Activated T-helper 1 cell treated with anti-CD3 and anti-CD28 coated beads, Interleukin-12 subunit alpha, Interleukin-12 subunit beta, Interleukin-2, Interleukin-4 antibody, amounts not matched to agents 30 ng/mL and 10 ng/mL and 1 ng/mL, durations not matched to agents 14 hours and 24 hours and 36 hours (primary cell): Measurements from ENCODE around the gene CUL4B. TPM values are rescaled to one million over a fixed set of nuclear protein-coding genes. Genes with fewer than 3 reads are reported as not detected.
"Not testable (repeated sequence)": the region's sequence is repeated elsewhere in the genome, so short reads cannot be mapped to it uniquely, and the experiment has no call there.

Experiments used
- DNase-seq: peaks from one replicate; pipeline ENCODE4 v3.0.0; 2021; ENCODE audit warnings: low spot score
- H3K27ac Mint-ChIP-seq: one replicate; pipeline ENCODE4 v1.8.0; 2021; ENCODE audit warnings: mild to moderate bottlenecking, mixed read lengths
- H3K27me3 Mint-ChIP-seq: one replicate; pipeline ENCODE4 v1.8.0; 2022; ENCODE audit warnings: mild to moderate bottlenecking, moderate library complexity, mixed read lengths; ENCODE audit not compliant: insufficient read depth
- H3K36me3 Mint-ChIP-seq: one replicate; pipeline ENCODE4 v1.8.0; 2021; ENCODE audit warnings: low read depth, mixed read lengths
- H3K4me1 Mint-ChIP-seq: one replicate; pipeline ENCODE4 v1.8.0; 2021; ENCODE audit warnings: low read depth, mixed read lengths
- H3K4me3 Mint-ChIP-seq: one replicate; pipeline ENCODE4 v1.8.0; 2021; ENCODE audit warnings: mild to moderate bottlenecking, moderate library complexity, mixed read lengths
- H3K9me3 Mint-ChIP-seq: one replicate; pipeline ENCODE4 v1.8.0; 2021; ENCODE audit warnings: mixed read lengths
- intact Hi-C: fragments of 100-400 bp; cut with micrococcal nuclease; formaldehyde crosslinking; loops from one replicate; pipeline ENCODE4 v1.15.1; 2024
- total RNA-seq: library from RNA; stranded (reverse); gene quantifications from 2 replicates; pipeline ENCODE4 v1.2.3, GENCODE V29; 2022

The CUL4B gene
- total RNA-seq: 25.2 and 26.5 TPM in 2 replicates

- Mint-ChIP-seq H3K36me3 (peaks cover 5% of the 10 kb centered on the region), H3K4me3 (peak within 1 kb of the TSS; percentile 99), H3K9me3 (no peaks in the 10 kb centered on the region), H3K4me1 (peaks cover 30% of the 10 kb centered on the region), H3K27me3 (no peaks in the 10 kb centered on the region), H3K27ac (peak within 1 kb of the TSS; percentile 97)
- intact Hi-C loops: loop anchor here (1.0 to 5.0 kb wide), 8 partner anchors 43 to 746 kb away; partner anchors contain the start of genes C1GALT1C1, MCTS1, NDUFA1 and RNF113A
- peak; percentile 89 for DNase-seq
Measured at GRCh38 chrX:120560842-120561633, at the start of gene CUL4B. Gene CUL4B (minus strand): TSS chrX:120560962. CDS start chrX:120560638, 324 bp downstream.

DNA sequence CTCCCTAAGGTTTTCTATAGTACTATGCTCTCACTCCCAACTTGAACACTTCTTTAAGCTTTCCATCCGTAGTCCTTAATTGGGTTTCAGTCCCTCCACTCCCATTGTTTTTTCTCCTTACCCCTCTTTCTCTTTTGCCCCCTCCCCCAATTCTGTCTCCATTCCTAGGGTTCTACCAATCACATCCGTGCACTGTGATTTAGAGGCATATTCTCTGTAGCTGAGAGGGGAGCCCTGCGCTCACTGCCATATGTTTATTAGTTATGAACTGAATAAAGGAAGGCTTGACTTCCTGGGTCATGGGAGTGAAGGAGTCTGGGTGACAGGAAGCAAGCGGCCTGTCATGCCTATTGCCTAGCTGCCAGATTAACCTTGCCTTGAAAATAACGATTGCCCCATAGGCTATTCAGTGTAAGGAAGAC, 43.6 kb upstream of the CUL4B start:
- Mint-ChIP-seq H3K27me3 (no peaks in the 10 kb centered on the region), H3K36me3 (peaks cover 9% of the 10 kb centered on the region), H3K9me3 (no peaks in the 10 kb centered on the region), H3K4me1 (peaks cover 10% of the 10 kb centered on the region), H3K4me3 (peak overlapping the region; percentile 99), H3K27ac (peak overlapping the region; percentile 99)
- intact Hi-C loops: loop anchor here (1.0 to 10.0 kb wide), 5 partner anchors 26 to 700 kb away; partner anchors contain the start of genes C1GALT1C1 and ZBTB33
- peak; percentile 4 for DNase-seq

GRCh38 chrX:120603707-120604360, 43.1 kb upstream of the CUL4B start, which contains the start of gene MCTS1:
Gene MCTS1 (plus strand): TSS chrX:120604101. CDS start chrX:120604237, 136 bp downstream.
- peaks cover 10% of the 10 kb centered on the region for H3K4me1 Mint-ChIP-seq
- intact Hi-C loops: loop anchor here (1.0 to 10.0 kb wide), 5 partner anchors 26 to 701 kb away; partner anchors contain the start of genes C1GALT1C1 and ZBTB33
- peak; percentile 75 for DNase-seq
- peak within 1 kb of the TSS; percentile 99 for H3K27ac Mint-ChIP-seq
- peak within 1 kb of the TSS; percentile 99 for H3K4me3 Mint-ChIP-seq
- no peaks in the 10 kb centered on the region for H3K9me3 Mint-ChIP-seq
- H3K27me3 Mint-ChIP-seq: no peaks in the 10 kb centered on the region
- peaks cover 8% of the 10 kb centered on the region for H3K36me3 Mint-ChIP-seq

GRCh38 chrX:120585702-120586101, 24.9 kb upstream of the CUL4B start:
- intact Hi-C loops: no loop called here
- no peak overlapping the region for H3K4me3 Mint-ChIP-seq
- H3K27me3 Mint-ChIP-seq: peaks cover 14% of the 10 kb centered on the region
- no peak for DNase-seq
- no peaks in the 10 kb centered on the region for H3K4me1 Mint-ChIP-seq
- H3K27ac Mint-ChIP-seq: no peak overlapping the region
- no peaks in the 10 kb centered on the region for H3K36me3 Mint-ChIP-seq
- no peaks in the 10 kb centered on the region for H3K9me3 Mint-ChIP-seq

DNA sequence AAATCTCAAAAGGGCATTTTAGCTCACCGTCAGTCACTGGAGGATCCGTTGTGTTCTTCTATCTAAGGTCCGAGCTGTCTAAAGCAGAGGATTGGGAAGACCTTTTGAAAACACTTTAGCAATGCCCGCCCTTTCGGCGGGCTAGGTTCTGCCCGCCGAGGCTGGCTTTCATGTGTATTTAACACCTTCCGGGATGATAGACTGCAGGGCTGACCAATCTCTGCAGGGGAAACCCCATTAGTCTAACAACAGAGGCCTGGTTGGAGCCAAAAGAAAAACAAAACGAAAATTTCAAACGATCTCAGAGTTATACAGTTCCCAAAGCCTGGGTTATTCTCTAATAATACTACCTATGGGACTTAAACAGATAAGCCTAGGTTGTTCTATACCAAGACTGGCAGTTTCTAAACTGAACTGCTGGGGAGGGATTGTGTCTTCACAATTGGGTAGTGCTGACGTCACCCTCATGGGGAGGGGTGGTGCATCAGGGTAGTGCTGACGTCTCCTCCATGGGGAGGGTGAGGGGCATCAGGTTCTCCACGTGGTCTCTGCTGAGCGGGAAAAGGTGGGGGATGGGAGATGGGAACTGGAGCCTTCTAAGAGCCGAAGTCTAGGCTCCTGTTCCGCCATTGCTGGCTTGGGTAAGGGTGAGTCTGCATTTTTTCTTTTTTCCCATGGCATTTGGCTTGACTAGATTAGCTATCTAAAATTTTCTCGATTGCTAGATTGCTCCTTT, 14.8 kb upstream of the CUL4B start:
- intact Hi-C loops: no loop called here
- Mint-ChIP-seq H3K27ac (no peak overlapping the region), H3K27me3 (peaks cover 2% of the 10 kb centered on the region), H3K36me3 (no peaks in the 10 kb centered on the region), H3K4me1 (no peaks in the 10 kb centered on the region), H3K4me3 (no peak overlapping the region), H3K9me3 (no peaks in the 10 kb centered on the region)
- no peak for DNase-seq

DNA sequence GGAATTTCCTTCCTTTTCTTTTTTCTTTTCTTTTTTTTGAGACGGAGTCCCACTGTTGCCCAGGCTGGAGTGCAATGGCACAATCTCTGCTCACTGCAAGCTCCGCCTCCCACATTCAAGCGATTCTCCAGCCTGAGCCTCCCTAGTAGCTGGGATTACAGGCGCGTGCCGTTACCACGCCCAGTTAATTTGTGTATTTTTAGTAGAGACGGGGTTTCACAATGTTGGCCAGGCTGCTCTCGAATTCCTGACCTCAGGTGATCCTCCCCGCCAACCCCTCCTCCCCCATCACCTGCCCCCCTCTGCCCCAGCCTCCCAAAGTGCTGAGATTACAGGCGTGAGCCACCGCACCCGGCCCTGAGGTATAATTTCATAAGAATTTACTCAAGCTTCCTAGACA, 13.0 kb upstream of the CUL4B start:
- H3K27ac Mint-ChIP-seq, H3K9me3 Mint-ChIP-seq, H3K36me3 Mint-ChIP-seq, H3K4me1 Mint-ChIP-seq, intact Hi-C loops, H3K27me3 Mint-ChIP-seq, H3K4me3 Mint-ChIP-seq, DNase-seq: not testable (repeated sequence)

DNA sequence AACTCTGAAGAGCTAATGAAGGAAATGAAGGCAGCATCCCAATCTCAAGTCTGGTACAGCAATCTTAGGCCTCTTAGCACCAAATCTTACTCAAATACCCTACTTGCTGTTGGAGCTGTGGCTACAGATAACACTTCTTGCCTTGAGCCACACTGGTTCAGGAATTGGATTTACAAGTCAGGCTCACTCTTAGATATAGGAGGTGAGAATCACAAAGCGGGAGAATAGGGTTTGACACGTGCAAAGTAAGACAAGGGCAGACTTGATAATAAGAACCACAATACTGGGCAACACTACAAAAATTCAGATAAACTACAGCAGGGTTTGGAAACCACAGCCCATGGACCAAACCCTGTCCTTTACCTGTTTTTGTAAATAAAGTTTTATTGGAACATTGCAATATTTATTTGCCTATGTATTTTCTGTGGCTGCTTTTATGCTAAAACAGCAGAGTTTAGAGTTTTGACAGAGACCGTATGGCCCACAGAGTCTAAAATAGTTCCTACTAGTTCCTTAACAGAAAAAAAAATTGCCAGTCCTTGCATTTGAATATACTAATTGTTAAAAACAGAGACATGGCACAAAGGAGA, 9.3 kb upstream of the CUL4B start:
- Mint-ChIP-seq H3K9me3 (no peaks in the 10 kb centered on the region), H3K27ac (no peak overlapping the region), H3K27me3 (peaks cover 2% of the 10 kb centered on the region), H3K36me3 (no peaks in the 10 kb centered on the region), H3K4me3 (no peak overlapping the region), H3K4me1 (no peaks in the 10 kb centered on the region)
- no peak for DNase-seq
- intact Hi-C loops: no loop called here

GRCh38 chrX:120568609-120569008, 7.8 kb upstream of the CUL4B start:
- H3K36me3 Mint-ChIP-seq: no peaks in the 10 kb centered on the region
- intact Hi-C loops: no loop called here
- no peak overlapping the region for H3K27ac Mint-ChIP-seq
- H3K27me3 Mint-ChIP-seq: peaks cover 2% of the 10 kb centered on the region
- H3K4me3 Mint-ChIP-seq: no peak overlapping the region
- no peaks in the 10 kb centered on the region for H3K9me3 Mint-ChIP-seq
- DNase-seq: no peak
- H3K4me1 Mint-ChIP-seq: no peaks in the 10 kb centered on the region

DNA sequence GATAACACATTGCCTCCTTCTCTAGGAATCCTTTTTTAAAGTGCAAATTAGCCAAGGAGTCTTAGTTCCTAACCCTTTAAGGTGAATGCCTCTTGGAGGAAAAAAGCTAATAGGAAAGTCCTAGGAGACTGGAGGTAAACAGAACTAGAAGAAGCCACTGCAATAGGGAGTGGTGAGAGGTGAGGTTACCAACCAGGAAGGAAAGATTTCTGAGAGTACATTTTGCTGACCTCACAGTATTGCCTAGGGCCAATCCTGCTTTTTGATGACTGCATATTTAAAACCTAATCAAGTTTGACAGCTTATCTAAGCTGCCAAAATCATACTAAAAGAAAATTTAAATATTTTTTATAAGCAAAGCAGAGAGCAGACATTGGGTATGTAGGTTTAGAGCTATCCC, 7.3 kb upstream of the CUL4B start:
- Mint-ChIP-seq H3K4me3 (no peak overlapping the region), H3K9me3 (no peaks in the 10 kb centered on the region), H3K27ac (no peak overlapping the region), H3K4me1 (no peaks in the 10 kb centered on the region), H3K27me3 (peaks cover 2% of the 10 kb centered on the region), H3K36me3 (no peaks in the 10 kb centered on the region)
- intact Hi-C loops: no loop called here
- DNase-seq: no peak

DNA sequence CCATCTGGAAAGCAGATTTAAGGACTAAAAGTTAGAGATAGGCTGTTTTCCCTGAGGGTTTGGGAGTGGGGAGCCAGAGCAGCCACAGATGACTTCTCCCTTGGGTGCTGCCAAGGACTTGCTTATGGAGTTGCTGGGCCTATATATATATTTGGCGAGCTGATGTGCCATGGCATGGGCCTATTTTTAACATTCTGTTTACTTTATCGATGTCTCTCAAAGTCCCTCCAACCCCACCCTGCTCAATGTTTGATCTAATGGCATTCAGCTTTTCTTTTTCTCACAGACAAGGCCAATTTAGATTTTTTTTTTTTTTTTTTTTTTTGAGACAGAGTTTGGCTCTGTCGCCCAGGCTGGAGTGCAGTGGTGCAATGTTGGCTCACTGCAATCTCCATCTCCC, 6.1 kb upstream of the CUL4B start:
- Mint-ChIP-seq H3K4me1 (peaks cover 9% of the 10 kb centered on the region), H3K27ac (no peak overlapping the region), H3K4me3 (no peak overlapping the region), H3K9me3 (no peaks in the 10 kb centered on the region), H3K36me3 (no peaks in the 10 kb centered on the region), H3K27me3 (peaks cover 2% of the 10 kb centered on the region)
- DNase-seq: no peak
- intact Hi-C loops: no loop called here

GRCh38 chrX:120564925-120565324, 4.2 kb upstream of the CUL4B start:
- intact Hi-C loops: loop anchor here (5.0 kb wide), 3 partner anchors 187 to 742 kb away; no protein-coding TSS in a partner anchor
- no peaks in the 10 kb centered on the region for H3K36me3 Mint-ChIP-seq
- no peak overlapping the region for H3K4me3 Mint-ChIP-seq
- H3K27ac Mint-ChIP-seq: no peak overlapping the region
- no peak for DNase-seq
- no peaks in the 10 kb centered on the region for H3K9me3 Mint-ChIP-seq
- peaks cover 12% of the 10 kb centered on the region for H3K4me1 Mint-ChIP-seq
- peaks cover 2% of the 10 kb centered on the region for H3K27me3 Mint-ChIP-seq

DNA sequence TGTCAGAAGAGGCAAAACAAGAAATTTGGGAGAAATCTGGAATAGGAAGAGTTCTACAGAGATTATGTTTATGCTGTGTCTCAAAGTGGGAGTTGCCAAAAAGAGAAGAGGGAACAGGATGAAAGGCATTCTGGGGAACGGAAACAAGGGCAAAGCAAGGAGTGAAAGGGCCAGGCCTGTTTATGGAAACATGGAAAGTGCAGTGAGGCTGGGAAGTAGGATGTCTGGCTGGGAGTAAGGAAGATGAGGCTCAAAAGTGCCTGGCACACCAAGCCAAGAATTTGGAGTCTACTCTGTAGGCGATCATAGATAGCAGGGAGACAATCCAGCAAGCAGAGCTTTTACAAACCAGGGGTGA, 1.8 kb upstream of the CUL4B start:
- DNase-seq: no peak
- intact Hi-C loops: loop anchor here (5.0 kb wide), 3 partner anchors 190 to 745 kb away; no protein-coding TSS in a partner anchor
- Mint-ChIP-seq H3K27ac (no peak overlapping the region), H3K4me3 (no peak overlapping the region), H3K36me3 (peaks cover 3% of the 10 kb centered on the region), H3K4me1 (peaks cover 26% of the 10 kb centered on the region), H3K9me3 (no peaks in the 10 kb centered on the region), H3K27me3 (no peaks in the 10 kb centered on the region)
